HG02970 (cell line): ENCODE measurements around the gene WDR64.
"Not testable (repeated sequence)": the region's sequence is repeated elsewhere in the genome, so short reads cannot be mapped to it uniquely, and the experiment has no call there.

Experiments
- ATAC-seq: cut with Tn5 transposase; IDR thresholded peaks from one replicate; pipeline ENCODE4 v1.9.1; 2021; ENCODE audit warnings: mild to moderate bottlenecking, moderate library complexity, moderate number of reproducible peaks; ENCODE audit not compliant: unreplicated experiment, low FRiP score

The WDR64 gene

GRCh38 chr1:241776911-241777310, 124.8 kb downstream of the WDR64 start:
- no peak for ATAC-seq

GRCh38 chr1:241778117-241778516, 126.0 kb downstream of the WDR64 start:
- ATAC-seq: no peak

GRCh38 chr1:241779897-241780296, 127.8 kb downstream of the WDR64 start:
- ATAC-seq: no peak

- ATAC-seq: no peak
Observed at GRCh38 chr1:241782396-241782795, 130.3 kb downstream of the WDR64 start.

- no peak for ATAC-seq
Observed at GRCh38 chr1:241787691-241788090, 135.6 kb downstream of the WDR64 start.

GRCh38 chr1:241789061-241789460, 137.0 kb downstream of the WDR64 start:
- no peak for ATAC-seq

GRCh38 chr1:241799416-241799815, 147.3 kb downstream of the WDR64 start:
- no peak for ATAC-seq

- no peak for ATAC-seq
Observed at GRCh38 chr1:241800640-241801039, 148.6 kb downstream of the WDR64 start.

GRCh38 chr1:241802863-241803262, 150.8 kb downstream of the WDR64 start:
- ATAC-seq: no peak

GRCh38 chr1:241804706-241805105, 152.6 kb downstream of the WDR64 start:
- ATAC-seq: not testable (repeated sequence)

- ATAC-seq: no peak
Observed at GRCh38 chr1:241808265-241808664, 156.2 kb downstream of the WDR64 start.

- peak; percentile 85 for ATAC-seq
Observed at GRCh38 chr1:241810769-241811405, 158.8 kb downstream of the WDR64 start.

- ATAC-seq: no peak
Observed at GRCh38 chr1:241813768-241814320, 161.8 kb downstream of the WDR64 start.

GRCh38 chr1:241816008-241816407, 163.9 kb downstream of the WDR64 start:
- no peak for ATAC-seq

GRCh38 chr1:241817331-241817792, 165.3 kb downstream of the WDR64 start:
- no peak for ATAC-seq

- ATAC-seq: no peak
Observed at GRCh38 chr1:241817956-241818612, 166.0 kb downstream of the WDR64 start.

GRCh38 chr1:241819340-241819866, 167.3 kb downstream of the WDR64 start:
- ATAC-seq: no peak

GRCh38 chr1:241821363-241821762, 169.3 kb downstream of the WDR64 start:
- no peak for ATAC-seq

- ATAC-seq: no peak
Observed at GRCh38 chr1:241822846-241823245, 170.8 kb downstream of the WDR64 start.

GRCh38 chr1:241823925-241824324, 171.8 kb downstream of the WDR64 start:
- no peak for ATAC-seq

GRCh38 chr1:241825581-241825980, 173.5 kb downstream of the WDR64 start:
- ATAC-seq: no peak

GRCh38 chr1:241826613-241827012, 174.5 kb downstream of the WDR64 start:
- ATAC-seq: not testable (repeated sequence)
